Activated CD4-positive, CD25-positive, alpha-beta regulatory T cell treated with anti-CD3 and anti-CD28 coated beads, Interleukin-2, amount 50 U/mL, for 16 hours (primary cell): ENCODE results near the gene TRPV2.

Experiments used
- DNase-seq: peaks from one replicate; pipeline ENCODE4 v3.0.0-alpha.2; 2020; ENCODE audit warnings: low read depth, low spot score

TRPV2 gene

DNA sequence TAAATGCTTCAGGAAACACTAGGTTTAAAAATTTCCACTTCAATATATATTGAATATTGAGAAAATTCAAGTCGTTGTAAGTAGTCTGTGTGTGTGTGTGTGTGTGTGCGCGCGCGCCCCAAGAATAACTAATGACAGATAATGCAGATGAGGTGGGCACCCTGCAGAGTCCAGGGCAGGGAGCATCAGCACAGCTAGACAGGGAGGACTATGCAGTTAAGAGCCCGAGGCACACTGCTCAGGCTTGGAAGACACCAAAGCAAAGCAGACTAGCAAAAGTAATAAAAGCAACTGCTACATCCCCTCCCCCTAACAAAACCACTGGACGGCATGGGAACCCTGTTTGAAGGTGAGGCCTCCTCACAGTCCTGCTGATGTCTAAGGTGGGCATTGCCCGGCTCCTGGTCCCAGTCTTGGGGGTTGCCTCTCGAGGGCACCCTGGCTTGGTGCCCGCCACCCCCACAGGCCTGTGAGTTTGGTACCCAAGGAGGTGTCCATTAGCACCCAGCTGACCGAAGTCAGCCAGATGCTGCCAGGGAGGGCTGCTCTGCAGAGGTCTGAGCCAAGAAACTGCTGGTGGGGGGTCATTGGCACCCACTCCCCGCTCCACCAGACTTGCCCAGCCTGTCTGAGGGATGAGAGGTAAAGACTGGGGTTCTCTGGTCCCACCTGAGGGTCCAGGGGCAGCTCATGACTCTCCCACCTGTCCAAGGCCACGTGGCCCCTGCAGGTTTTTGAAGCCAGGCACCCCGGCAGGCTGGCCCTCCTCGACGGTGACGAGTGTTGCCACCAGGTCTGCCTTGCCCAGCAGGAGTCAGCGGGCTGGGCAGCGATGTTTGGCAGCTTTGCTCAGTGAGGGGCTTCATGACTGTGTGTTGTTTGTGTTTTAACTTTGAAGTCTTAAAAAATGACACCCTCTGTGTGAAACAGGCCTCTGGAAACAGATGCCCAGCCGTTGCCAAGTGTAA, 58.0 kb downstream of the TRPV2 start:
- DNase-seq, result no peak

DNA sequence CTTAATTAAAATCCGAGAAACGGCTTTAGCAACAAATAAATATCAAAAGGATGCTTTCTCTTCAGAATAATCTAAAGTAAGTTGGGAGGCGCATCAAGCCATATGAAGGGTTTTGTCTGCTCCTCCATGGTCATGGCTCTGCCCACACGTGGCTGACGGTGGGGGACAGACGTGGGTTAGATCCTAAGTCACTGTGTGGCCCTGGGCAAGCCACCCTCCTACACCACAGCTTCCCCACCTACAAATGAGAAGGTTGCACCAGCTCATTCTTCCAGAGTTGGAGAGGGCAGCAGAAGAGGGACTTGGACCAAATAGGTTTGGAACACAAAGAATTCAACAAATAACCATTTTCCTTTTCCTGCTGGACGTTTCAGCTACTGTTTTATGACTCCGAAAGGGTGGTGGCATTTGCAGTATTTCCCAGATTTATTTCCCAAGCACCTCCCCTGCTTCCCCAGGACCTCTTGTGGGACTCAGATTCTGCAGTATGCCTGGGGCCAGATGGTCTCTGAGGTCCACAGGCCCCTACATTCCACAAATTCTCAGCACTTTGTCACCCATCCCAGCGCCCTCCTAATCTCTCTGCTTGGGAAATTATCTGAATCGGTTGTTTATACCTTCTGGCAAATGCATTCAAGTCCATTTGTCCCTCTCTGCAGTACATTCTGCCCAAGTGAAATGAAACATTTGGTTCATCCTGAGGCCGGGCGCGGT, 58.8 kb downstream of the TRPV2 start:
- no peak for DNase-seq

- no peak for DNase-seq
Measured at GRCh38 chr17:16475179-16475704, 59.9 kb downstream of the TRPV2 start.

DNA sequence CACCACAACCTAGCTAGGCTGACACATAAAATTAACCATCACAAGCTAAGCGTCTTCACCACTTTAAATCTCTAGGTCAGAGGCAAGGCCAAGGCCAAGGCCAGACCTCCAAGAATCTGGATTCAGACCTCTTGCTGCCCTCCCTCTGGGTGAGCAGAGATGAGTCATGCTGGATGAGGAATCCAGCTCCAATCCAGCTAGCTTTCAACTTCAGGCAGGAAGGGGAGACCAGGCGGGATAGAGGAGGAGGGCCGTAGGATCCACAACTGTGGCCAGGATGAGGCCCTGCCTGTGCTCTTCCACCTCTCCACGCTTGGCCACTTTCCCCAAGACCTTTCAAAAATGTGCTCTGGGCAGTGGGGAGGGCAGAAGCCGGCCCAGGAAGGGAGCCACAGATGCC, 61.9 kb downstream of the TRPV2 start:
- no peak for DNase-seq

DNA sequence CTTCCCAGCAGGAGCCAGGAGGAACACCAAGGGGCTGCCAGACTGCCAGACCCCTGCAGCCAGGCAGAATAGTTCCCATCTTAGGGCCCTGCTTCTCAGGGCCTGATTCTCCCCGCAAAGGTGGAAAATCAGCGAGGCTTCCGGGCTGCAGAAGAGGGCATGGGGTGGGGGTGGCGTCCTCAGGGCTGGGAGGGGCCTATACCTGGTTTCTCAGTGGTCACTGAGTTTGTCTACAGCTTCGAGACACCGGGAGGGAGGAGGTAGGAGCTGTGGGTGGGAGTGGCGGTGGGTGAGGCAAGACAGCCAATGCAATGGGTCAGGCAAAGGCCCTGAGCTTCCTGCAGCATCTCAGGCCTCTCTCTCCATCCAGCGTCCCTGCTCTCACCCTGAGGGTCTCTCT, 62.3 kb downstream of the TRPV2 start:
- DNase-seq, result no peak

DNA sequence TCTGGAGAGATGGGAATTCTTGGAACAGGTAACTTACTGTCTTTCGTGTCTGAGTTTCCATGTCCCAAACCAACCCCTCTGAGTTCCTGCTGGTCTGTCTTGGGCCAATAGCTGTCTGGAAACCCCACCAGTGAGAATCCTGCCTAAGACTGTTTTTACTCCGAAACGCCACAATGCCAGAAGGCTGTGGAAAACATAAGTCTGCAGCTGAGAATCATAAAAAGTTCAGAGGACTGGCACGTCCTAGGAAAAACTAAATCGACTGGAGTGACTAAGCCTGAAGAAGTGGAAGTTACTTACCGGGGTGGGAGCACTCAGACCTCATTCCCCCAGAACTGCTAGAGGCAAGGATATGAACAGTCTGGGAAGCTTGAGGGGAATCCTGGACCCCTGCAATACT, 63.3 kb downstream of the TRPV2 start:
- DNase-seq, result no peak

DNA sequence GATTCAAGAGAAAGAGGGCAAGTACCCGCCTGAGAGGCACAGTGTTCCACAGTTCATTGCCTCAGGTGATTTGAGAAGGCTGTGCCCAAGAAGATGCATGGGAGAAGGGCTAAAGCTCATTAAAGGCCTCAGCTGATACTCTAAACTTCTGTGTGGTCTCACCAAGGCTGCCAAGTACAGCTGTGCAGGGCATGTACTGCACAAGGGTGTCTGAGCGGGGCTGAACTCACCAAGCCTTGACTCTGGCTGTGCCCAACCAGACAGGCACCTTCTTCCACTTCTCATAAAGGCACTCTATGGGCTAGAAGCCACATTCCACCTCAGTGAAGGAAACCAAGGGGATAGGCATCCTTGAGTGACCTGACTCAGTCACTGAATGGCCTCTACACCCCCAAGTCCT, 63.9 kb downstream of the TRPV2 start:
- no peak for DNase-seq

DNA sequence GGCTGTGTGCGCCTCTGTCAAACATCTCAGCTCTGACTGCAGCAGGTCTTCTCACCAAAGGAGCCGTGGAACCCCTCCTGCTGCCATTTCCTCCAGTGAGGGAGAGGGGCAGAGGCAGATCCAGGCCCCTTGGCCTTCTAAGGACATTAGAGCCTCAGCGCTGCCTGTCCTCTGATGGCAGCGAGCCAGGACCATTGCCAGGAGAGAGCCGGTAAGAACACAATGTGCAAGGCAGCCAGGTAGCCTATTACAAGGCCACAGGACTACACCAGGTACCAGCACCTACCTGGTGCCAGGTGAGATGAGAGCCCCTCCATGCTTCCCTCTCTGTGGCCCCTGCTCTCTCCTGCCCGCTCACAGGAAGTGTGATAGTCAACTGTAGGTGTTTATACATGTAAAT, 65.6 kb downstream of the TRPV2 start:
- DNase-seq, result no peak

GRCh38 chr17:16482253-16482652, 66.9 kb downstream of the TRPV2 start:
- DNase-seq, result no peak

DNA sequence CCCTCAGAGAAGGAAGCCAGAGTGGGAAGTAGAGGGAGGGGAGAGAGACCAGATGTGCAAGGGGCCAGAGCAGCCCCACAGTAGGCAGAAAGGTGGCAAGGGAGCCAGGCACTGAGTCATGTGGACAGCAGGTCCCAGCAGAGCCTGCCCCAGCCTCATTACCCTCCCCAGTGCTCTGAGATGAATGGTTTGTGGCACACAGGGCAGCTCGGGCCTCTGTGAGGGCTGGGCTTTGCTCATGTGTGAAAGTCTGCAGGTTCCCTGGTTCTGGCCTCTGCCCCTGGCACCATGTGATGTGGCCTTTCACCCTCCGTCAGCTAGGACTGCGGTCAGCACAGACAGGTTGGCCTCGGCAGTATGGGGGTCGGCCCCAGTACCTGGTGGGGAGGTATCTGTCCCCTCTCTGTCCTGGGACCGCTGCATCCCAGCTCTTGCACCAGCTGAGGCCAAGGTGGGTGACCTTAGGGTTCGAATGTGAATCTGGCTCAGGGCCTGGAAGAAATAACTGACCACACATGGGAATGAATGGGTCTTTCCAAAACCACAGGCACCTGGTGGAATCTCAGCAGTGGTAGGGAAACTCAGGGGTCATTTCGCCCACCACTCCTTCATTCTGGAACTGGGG, 67.8 kb downstream of the TRPV2 start:
- no peak for DNase-seq

DNA sequence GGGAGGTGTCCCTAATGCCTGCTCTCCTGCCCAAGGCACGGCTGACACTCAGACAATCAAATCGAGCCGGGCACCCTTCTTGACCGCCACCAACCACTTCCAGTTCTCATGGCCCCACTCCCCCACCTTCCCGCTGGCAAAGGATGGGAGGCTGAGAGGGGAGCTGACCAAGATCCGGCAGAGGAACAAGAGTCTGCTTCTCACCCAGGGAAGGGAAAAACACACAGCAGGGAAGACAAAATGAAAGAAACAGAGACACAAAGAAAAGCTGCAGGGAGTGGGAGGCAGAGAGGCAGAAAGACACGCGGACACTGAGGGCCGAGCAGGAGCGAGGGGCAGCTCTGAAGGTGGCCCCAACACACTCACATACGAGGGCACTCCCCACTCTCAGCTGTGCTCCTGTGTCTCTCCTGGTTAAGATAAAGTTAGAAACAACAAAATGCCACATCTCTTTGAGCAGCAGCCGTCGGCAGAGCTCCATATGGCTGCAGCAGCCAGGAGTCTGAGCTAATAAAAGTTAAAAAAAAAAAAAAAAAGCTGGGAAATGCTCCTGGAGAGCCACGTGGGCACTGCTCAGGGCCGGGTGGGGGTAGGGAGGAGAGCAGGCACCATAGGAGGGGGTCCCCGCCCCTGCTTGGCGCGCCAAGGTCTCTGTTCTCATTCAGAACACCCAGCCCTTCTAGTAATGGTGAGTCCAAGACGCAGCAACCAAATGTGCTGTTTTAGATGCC, 69.2 kb downstream of the TRPV2 start:
- DNase-seq, result no peak
